CMK (cell line): Measurements from ENCODE around the gene SEC24C.

Experiments used
- DNase-seq: peaks from one replicate; pipeline ENCODE4 v3.0.0-alpha.2; 2010; ENCODE audit warnings: low read depth

Gene SEC24C

GRCh38 chr10:73814276-73814895 is 70.2 kb downstream of the SEC24C start:
- no peak for DNase-seq

GRCh38 chr10:73814896-73815718 is 70.9 kb downstream of the SEC24C start:
- no peak for DNase-seq

DNA sequence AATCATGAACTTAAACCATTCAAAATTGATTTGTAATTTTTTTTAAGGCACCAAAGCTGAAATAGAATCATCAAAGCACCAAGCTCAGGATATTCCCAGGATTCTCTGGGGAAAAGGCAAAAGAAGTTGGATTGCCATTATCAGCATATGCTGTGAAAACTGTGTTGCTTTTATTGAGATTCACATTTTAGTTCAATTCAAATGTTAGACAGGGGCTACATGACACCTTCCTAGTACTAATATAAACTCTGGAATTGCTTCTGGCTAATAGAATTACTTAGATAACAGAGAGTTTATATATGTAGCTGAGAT is 71.5 kb downstream of the SEC24C start:
- DNase-seq, result no peak

- DNase-seq, result no peak
Measured at GRCh38 chr10:73816917-73817729, 73.0 kb downstream of the SEC24C start.

DNA sequence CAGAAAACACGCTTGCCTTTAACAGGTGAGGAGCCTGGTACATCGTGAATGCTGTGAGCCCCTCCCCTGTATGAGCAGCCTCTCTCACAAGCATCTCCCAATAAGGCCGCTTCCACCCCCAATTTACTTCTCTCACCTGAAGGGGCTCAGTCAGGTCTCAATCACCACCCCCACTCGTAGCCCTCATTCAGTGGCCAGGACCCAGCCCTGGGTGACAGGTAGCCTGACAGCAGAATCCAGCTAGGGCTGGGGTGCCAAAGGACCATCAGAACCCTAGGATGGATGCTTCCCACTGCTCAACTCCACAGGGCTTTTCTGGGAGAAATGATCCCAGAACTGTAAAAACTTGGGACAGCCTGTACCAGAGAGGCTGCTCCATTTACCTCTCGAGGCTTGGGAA is 73.7 kb downstream of the SEC24C start:
- no peak for DNase-seq

GRCh38 chr10:73818402-73818801 is 74.2 kb downstream of the SEC24C start:
- no peak for DNase-seq

DNA sequence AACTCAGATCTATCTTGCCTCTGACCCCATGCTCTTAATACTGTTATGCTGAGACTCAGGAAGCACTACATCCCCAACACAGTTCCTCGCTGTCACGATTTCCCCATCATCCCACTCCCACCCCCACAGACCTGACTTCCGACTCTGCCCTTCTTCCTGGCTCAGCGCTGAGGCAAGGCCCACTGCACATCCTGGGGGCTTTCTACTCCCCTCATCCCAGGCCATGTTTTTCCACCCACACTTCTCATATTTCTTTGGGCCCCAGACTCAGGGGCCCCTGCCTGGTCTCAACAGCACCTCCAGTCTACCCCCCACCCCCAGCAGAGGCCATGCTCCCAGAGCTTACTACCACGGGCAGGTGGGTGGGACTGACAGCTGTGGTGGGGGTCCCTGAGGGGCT is 74.9 kb downstream of the SEC24C start:
- DNase-seq, result no peak

GRCh38 chr10:73819513-73820093 is 75.4 kb downstream of the SEC24C start:
- DNase-seq, result no peak
